Stimulated activated CD4-positive, alpha-beta T cell treated with anti-CD3 and anti-CD28 coated beads, Interleukin-4, amount 100 ng/mL, for 4 hours (primary cell): Measurements from ENCODE around the gene TOB2.
"Not testable (repeated sequence)": the region's sequence is repeated elsewhere in the genome, so short reads cannot be mapped to it uniquely, and the experiment has no call there.

Experiments used
- DNase-seq, 2 experiments: peaks; one replicate each; pipeline ENCODE4 v3.0.0-alpha.2; 2020

Gene TOB2

GRCh38 chr22:41425660-41426365, 20.8 kb downstream of the TOB2 start:
- DNase-seq = peak in 1 of 2 experiments; percentile 22

- DNase-seq = no peak
Observed at GRCh38 chr22:41418717-41419116, 27.9 kb downstream of the TOB2 start.

GRCh38 chr22:41417622-41418390, 28.8 kb downstream of the TOB2 start:
- DNase-seq = no peak

- no peak for DNase-seq
Observed at GRCh38 chr22:41415554-41415953, 31.0 kb downstream of the TOB2 start.

- DNase-seq = no peak
Observed at GRCh38 chr22:41411021-41411851, 35.4 kb downstream of the TOB2 start.

GRCh38 chr22:41410311-41410751, 36.3 kb downstream of the TOB2 start:
- DNase-seq = no peak

GRCh38 chr22:41408665-41409064, 37.9 kb downstream of the TOB2 start:
- DNase-seq = no peak

- no peak for DNase-seq
Observed at GRCh38 chr22:41407433-41407832, 39.2 kb downstream of the TOB2 start.

- DNase-seq = no peak
Observed at GRCh38 chr22:41406410-41406809, 40.2 kb downstream of the TOB2 start.

GRCh38 chr22:41405588-41405987, 41.0 kb downstream of the TOB2 start:
- DNase-seq = peak; percentile 33 to 43

GRCh38 chr22:41403532-41404318, 42.9 kb downstream of the TOB2 start:
- DNase-seq = peak; percentile 69 to 77

GRCh38 chr22:41402851-41403250, 43.8 kb downstream of the TOB2 start:
- DNase-seq = not testable (repeated sequence)

- no peak for DNase-seq
Observed at GRCh38 chr22:41401781-41402648, 44.6 kb downstream of the TOB2 start.

GRCh38 chr22:41398921-41399320, 47.7 kb downstream of the TOB2 start:
- no peak for DNase-seq

GRCh38 chr22:41397143-41397811, 49.3 kb downstream of the TOB2 start:
- no peak for DNase-seq

- no peak for DNase-seq
Observed at GRCh38 chr22:41395531-41396240, 50.9 kb downstream of the TOB2 start.

GRCh38 chr22:41394012-41394356, 52.6 kb downstream of the TOB2 start:
- no peak for DNase-seq

GRCh38 chr22:41387341-41387740, 59.3 kb downstream of the TOB2 start:
- no peak for DNase-seq

GRCh38 chr22:41384128-41384527, 62.5 kb downstream of the TOB2 start:
- no peak for DNase-seq
